ENCODE measurements around the gene PON2.

DNA sequence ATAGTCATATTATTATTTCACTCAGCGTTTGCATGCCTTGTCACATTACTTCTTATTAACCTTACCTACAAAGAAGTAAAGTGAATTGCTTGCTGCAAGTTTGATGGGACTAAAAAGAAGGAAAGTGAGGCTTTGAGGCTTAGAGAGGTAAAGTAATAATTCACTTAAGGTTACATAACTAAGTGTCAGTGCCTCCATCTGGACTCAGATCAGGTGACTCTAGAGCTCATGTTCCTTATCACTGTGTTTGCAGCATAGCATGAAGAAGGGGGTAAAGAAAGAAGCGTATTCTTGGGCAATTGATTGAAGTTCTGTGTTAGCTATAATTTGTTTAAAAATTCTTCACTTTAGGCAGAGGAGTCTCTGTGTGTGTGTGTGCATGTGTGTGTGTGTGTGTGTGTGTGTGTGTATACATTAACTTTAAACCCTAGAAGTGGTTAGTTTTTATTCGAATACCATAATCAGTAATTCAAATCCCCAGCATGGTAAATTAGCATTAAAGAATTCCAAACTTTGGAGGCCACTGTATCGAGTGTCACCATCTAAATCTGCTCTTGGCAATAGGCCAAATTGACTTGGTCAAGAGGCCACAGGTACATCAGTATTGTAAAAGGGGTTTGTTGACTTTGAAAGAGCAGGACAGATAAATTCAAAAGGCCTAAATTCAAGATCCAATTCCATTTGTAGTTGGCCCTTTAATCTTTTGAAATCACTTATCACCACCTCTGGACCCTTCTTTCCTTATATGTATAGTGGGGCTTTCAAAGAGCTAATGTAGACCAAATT lies 36.5 kb downstream of the PON2 start:
- TF ChIP-seq CTCF (IDR thresholded peaks at IDR 0.05) (no peak), EZH2 (IDR thresholded peaks at IDR 0.05; ENCODE audit: borderline replicate concordance, insufficient read depth, low read depth, low read length, poor library complexity, severe bottlenecking) (no peak)
